HG02588 (cell line): ENCODE data around the gene KIR3DL2.
"Not testable (repeated sequence)": the region's sequence is repeated elsewhere in the genome, so short reads cannot be mapped to it uniquely, and the experiment has no call there.

ENCODE experiments used
- ATAC-seq: cut with Tn5 transposase; IDR thresholded peaks from one replicate; pipeline ENCODE4 v1.9.1; 2021; ENCODE audit warnings: mild to moderate bottlenecking, moderate library complexity; ENCODE audit not compliant: unreplicated experiment

The KIR3DL2 gene

GRCh38 chr19:54850061-54850640 is at the start of gene KIR3DL2:
Gene KIR3DL2, plus strand, starts transcription at chr19:54850443. Its CDS starts 33 bp downstream, at chr19:54850476.
- ATAC-seq = not testable (repeated sequence)

- ATAC-seq = no peak
Observed at GRCh38 chr19:54803410-54803809, 46.8 kb upstream of the KIR3DL2 start, which contains the start of gene KIR2DL4. Gene KIR2DL4, plus strand, starts transcription at chr19:54803610. Its CDS starts 42 bp downstream, at chr19:54803652.

- no peak for ATAC-seq
Observed at GRCh38 chr19:54804101-54804500, 46.1 kb upstream of the KIR3DL2 start.

- no peak for ATAC-seq
Observed at GRCh38 chr19:54804571-54804970, 45.7 kb upstream of the KIR3DL2 start.

GRCh38 chr19:54805665-54806515 is 44.4 kb upstream of the KIR3DL2 start:
- ATAC-seq = no peak

- ATAC-seq = no peak
Observed at GRCh38 chr19:54806516-54806838, 43.8 kb upstream of the KIR3DL2 start.

- not testable (repeated sequence) for ATAC-seq
Observed at GRCh38 chr19:54814571-54814970, 35.7 kb upstream of the KIR3DL2 start.

GRCh38 chr19:54816251-54816650 is 34.0 kb upstream of the KIR3DL2 start, which contains the start of gene KIR3DL1:
Gene KIR3DL1, plus strand, starts transcription at chr19:54816468.
- ATAC-seq = not testable (repeated sequence)

- no peak for ATAC-seq
Observed at GRCh38 chr19:54817670-54818536, 32.3 kb upstream of the KIR3DL2 start.

- ATAC-seq = not testable (repeated sequence)
Observed at GRCh38 chr19:54824416-54824815, 25.8 kb upstream of the KIR3DL2 start.

- not testable (repeated sequence) for ATAC-seq
Observed at GRCh38 chr19:54825326-54825725, 24.9 kb upstream of the KIR3DL2 start.

GRCh38 chr19:54828064-54828463 is 22.2 kb upstream of the KIR3DL2 start:
- ATAC-seq = not testable (repeated sequence)

GRCh38 chr19:54832496-54832895 is 17.7 kb upstream of the KIR3DL2 start, which contains the start of gene KIR2DS4:
Gene KIR2DS4, plus strand, starts transcription at chr19:54832676.
- ATAC-seq = not testable (repeated sequence)

- ATAC-seq = not testable (repeated sequence)
Observed at GRCh38 chr19:54835126-54835525, 15.1 kb upstream of the KIR3DL2 start.

- not testable (repeated sequence) for ATAC-seq
Observed at GRCh38 chr19:54837522-54837921, 12.7 kb upstream of the KIR3DL2 start.

GRCh38 chr19:54843171-54843570 is 7.1 kb upstream of the KIR3DL2 start:
- not testable (repeated sequence) for ATAC-seq

GRCh38 chr19:54850930-54851329 is 687 bp downstream of the KIR3DL2 start:
- no peak for ATAC-seq

- no peak for ATAC-seq
Observed at GRCh38 chr19:54851353-54851752, 1.1 kb downstream of the KIR3DL2 start.

- ATAC-seq = not testable (repeated sequence)
Observed at GRCh38 chr19:54855241-54855640, 5.0 kb downstream of the KIR3DL2 start.

GRCh38 chr19:54858476-54858875 is 8.2 kb downstream of the KIR3DL2 start:
- ATAC-seq = not testable (repeated sequence)

GRCh38 chr19:54859421-54859820 is 9.2 kb downstream of the KIR3DL2 start:
- ATAC-seq = not testable (repeated sequence)
